ENCODE data around the gene RPL39L.

RPL39L gene

DNA sequence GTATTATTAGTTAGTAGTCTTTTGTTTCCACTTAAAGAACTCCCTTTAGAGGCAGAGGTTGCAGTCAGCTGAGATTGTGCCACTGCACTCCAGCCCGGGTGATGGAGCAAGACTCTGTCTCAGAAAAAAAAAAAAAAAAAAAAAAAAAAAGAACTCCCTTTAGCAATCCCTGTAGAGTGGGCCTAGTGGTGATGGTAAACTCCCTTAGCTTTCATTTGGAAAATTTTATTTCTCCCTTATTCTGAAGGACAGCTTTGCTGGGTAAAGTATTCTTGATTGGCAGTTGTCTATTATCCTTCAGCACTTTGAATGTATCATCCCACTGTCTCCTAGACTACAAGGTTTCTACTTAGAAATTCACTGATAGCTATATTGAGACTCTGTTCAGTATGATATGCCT lies 46.0 kb downstream of the RPL39L start:
- no peaks in the 10 kb centered on the region for H3K36me3 ChIP-seq (ENCODE audit: insufficient read depth, low read length)

GRCh38 chr3:187088701-187089100 lies 50.6 kb downstream of the RPL39L start:
- Histone ChIP-seq H3K36me3 (ENCODE audit: insufficient read depth, low read length) (no peaks in the 10 kb centered on the region), H3K4me3 (ENCODE audit: low read depth in 1 of 2, low read length in 2 of 2) (no peak overlapping the region), H3K27ac (ENCODE audit: low read length) (no peak overlapping the region), H3K4me2 (ENCODE audit: insufficient read depth, low read length) (no peak overlapping the region), H3K9ac (ENCODE audit: low read depth, low read length) (no peak overlapping the region), H2AFZ (ENCODE audit: low read depth, low read length) (no peak overlapping the region), H4K20me1 (ENCODE audit: insufficient read depth, low read length) (no peaks in the 10 kb centered on the region), H3K27me3 (ENCODE audit: insufficient read depth, low read length, poor library complexity) (peaks cover 7% of the 10 kb centered on the region), H3K4me1 (ENCODE audit: insufficient read depth, low read length) (no peaks in the 10 kb centered on the region), H3K79me2 (ENCODE audit: insufficient read depth, low read length) (no peaks in the 10 kb centered on the region), H3K9me3 (ENCODE audit: insufficient read depth, low read length, severe bottlenecking) (no peaks in the 10 kb centered on the region)
- TF ChIP-seq, protein P1, sequence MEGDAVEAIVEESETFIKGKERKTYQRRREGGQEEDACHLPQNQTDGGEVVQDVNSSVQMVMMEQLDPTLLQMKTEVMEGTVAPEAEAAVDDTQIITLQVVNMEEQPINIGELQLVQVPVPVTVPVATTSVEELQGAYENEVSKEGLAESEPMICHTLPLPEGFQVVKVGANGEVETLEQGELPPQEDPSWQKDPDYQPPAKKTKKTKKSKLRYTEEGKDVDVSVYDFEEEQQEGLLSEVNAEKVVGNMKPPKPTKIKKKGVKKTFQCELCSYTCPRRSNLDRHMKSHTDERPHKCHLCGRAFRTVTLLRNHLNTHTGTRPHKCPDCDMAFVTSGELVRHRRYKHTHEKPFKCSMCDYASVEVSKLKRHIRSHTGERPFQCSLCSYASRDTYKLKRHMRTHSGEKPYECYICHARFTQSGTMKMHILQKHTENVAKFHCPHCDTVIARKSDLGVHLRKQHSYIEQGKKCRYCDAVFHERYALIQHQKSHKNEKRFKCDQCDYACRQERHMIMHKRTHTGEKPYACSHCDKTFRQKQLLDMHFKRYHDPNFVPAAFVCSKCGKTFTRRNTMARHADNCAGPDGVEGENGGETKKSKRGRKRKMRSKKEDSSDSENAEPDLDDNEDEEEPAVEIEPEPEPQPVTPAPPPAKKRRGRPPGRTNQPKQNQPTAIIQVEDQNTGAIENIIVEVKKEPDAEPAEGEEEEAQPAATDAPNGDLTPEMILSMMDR (IDR thresholded peaks at IDR 0.05; ENCODE audit: borderline replicate concordance, extremely low read depth, low read length, poor library complexity, severe bottlenecking) = no peak
- TF ChIP-seq EZH2 (IDR thresholded peaks at IDR 0.05; ENCODE audit: borderline replicate concordance, low read depth, low read length, severe bottlenecking) = no peak
- no peak for DNase-seq
- ATAC-seq (ENCODE audit: insufficient read depth, low read depth) = no peak

More for the DNA sequence above, 46.0 kb downstream of the RPL39L start:
- TF ChIP-seq EZH2 (IDR thresholded peaks at IDR 0.05; ENCODE audit: borderline replicate concordance, low read depth, low read length, severe bottlenecking) = no peak
- TF ChIP-seq, protein P1 (IDR thresholded peaks at IDR 0.05; ENCODE audit: borderline replicate concordance, extremely low read depth, low read length, poor library complexity, severe bottlenecking) = no peak
- Histone ChIP-seq H3K27ac (ENCODE audit: low read length) (no peak overlapping the region), H2AFZ (ENCODE audit: low read depth, low read length) (no peak overlapping the region), H3K27me3 (ENCODE audit: insufficient read depth, low read length, poor library complexity) (no peaks in the 10 kb centered on the region), H3K4me3 (ENCODE audit: low read depth in 1 of 2, low read length in 2 of 2) (no peak overlapping the region), H3K4me2 (ENCODE audit: insufficient read depth, low read length) (no peak overlapping the region), H3K4me1 (ENCODE audit: insufficient read depth, low read length) (no peaks in the 10 kb centered on the region), H3K9ac (ENCODE audit: low read depth, low read length) (no peak overlapping the region), H3K9me3 (ENCODE audit: insufficient read depth, low read length, severe bottlenecking) (peaks cover 5% of the 10 kb centered on the region), H3K79me2 (ENCODE audit: insufficient read depth, low read length) (no peaks in the 10 kb centered on the region), H4K20me1 (ENCODE audit: insufficient read depth, low read length) (no peaks in the 10 kb centered on the region)
- ATAC-seq (ENCODE audit: insufficient read depth, low read depth) (no peak), DNase-seq (no peak)

GRCh38 chr3:187086831-187087230 lies 52.5 kb downstream of the RPL39L start:
- H4K20me1 ChIP-seq (ENCODE audit: insufficient read depth, low read length) = no peaks in the 10 kb centered on the region
- no peaks in the 10 kb centered on the region for H3K4me1 ChIP-seq (ENCODE audit: insufficient read depth, low read length)
- no peak for DNase-seq
- H3K27me3 ChIP-seq (ENCODE audit: insufficient read depth, low read length, poor library complexity) = peaks cover 12% of the 10 kb centered on the region
- TF ChIP-seq, protein P1 (IDR thresholded peaks at IDR 0.05; ENCODE audit: borderline replicate concordance, extremely low read depth, low read length, poor library complexity, severe bottlenecking) = no peak
- TF ChIP-seq EZH2 (IDR thresholded peaks at IDR 0.05; ENCODE audit: borderline replicate concordance, low read depth, low read length, severe bottlenecking) = no peak
- no peaks in the 10 kb centered on the region for H3K79me2 ChIP-seq (ENCODE audit: insufficient read depth, low read length)
- no peak for ATAC-seq (ENCODE audit: insufficient read depth, low read depth)
- no peak overlapping the region for H2AFZ ChIP-seq (ENCODE audit: low read depth, low read length)
- no peaks in the 10 kb centered on the region for H3K36me3 ChIP-seq (ENCODE audit: insufficient read depth, low read length)
- H3K4me3 ChIP-seq (ENCODE audit: low read depth in 1 of 2, low read length in 2 of 2) = no peak overlapping the region
- H3K4me2 ChIP-seq (ENCODE audit: insufficient read depth, low read length) = no peak overlapping the region
- H3K27ac ChIP-seq (ENCODE audit: low read length) = no peak overlapping the region
- no peaks in the 10 kb centered on the region for H3K9me3 ChIP-seq (ENCODE audit: insufficient read depth, low read length, severe bottlenecking)
- H3K9ac ChIP-seq (ENCODE audit: low read depth, low read length) = no peak overlapping the region

GRCh38 chr3:187085933-187086332 lies 53.4 kb downstream of the RPL39L start:
- Histone ChIP-seq H3K9ac (ENCODE audit: low read depth, low read length) (no peak overlapping the region), H3K27me3 (ENCODE audit: insufficient read depth, low read length, poor library complexity) (peaks cover 12% of the 10 kb centered on the region), H3K4me1 (ENCODE audit: insufficient read depth, low read length) (no peaks in the 10 kb centered on the region), H3K36me3 (ENCODE audit: insufficient read depth, low read length) (no peaks in the 10 kb centered on the region), H3K27ac (ENCODE audit: low read length) (no peak overlapping the region), H3K4me2 (ENCODE audit: insufficient read depth, low read length) (no peak overlapping the region), H3K4me3 (ENCODE audit: low read depth in 1 of 2, low read length in 2 of 2) (no peak overlapping the region), H3K9me3 (ENCODE audit: insufficient read depth, low read length, severe bottlenecking) (no peaks in the 10 kb centered on the region), H4K20me1 (ENCODE audit: insufficient read depth, low read length) (no peaks in the 10 kb centered on the region), H2AFZ (ENCODE audit: low read depth, low read length) (no peak overlapping the region), H3K79me2 (ENCODE audit: insufficient read depth, low read length) (no peaks in the 10 kb centered on the region)
- TF ChIP-seq, protein P1 (IDR thresholded peaks at IDR 0.05; ENCODE audit: borderline replicate concordance, extremely low read depth, low read length, poor library complexity, severe bottlenecking) = no peak
- no peak for TF ChIP-seq EZH2 (IDR thresholded peaks at IDR 0.05; ENCODE audit: borderline replicate concordance, low read depth, low read length, severe bottlenecking)
- no peak for ATAC-seq (ENCODE audit: insufficient read depth, low read depth)
- DNase-seq = no peak
